Heart left ventricle (tissue), 16 donors: ENCODE results near the gene ZNF550. TPM values are rescaled to one million over a fixed set of nuclear protein-coding genes. Genes with fewer than 3 reads are reported as not detected.

Experiments
- ATAC-seq, 4 donors: fragments of 200-7000 bp; cut with Tn5 transposase; one replicate each; pipeline ENCODE4 v1.9.1; 2020 to 2022; ENCODE audit warnings: moderate library complexity in 4 of 4, mild to moderate bottlenecking in 3 of 4, moderate number of reproducible peaks in 1 of 4
- DNase-seq, 5 donors: peaks; one replicate each; pipeline ENCODE4 v3.0.0-alpha.2; 2020
- H3K27ac ChIP-seq, 12 donors: fragments of 200-600 bp; sonication (generic) in 4 of 12; one replicate each; pipeline versions ENCODE4 v1.5.0 to v1.8.0; 2016 to 2022; ENCODE audit warnings: mild to moderate bottlenecking in 2 of 12
- H3K27me3 ChIP-seq, 9 donors: fragments of 200-600 bp; sonication (generic) in 2 of 9; one replicate each; pipeline versions ENCODE4 v1.5.1 to v1.8.0; 2016 to 2022; ENCODE audit warnings: mild to moderate bottlenecking in 3 of 9
- H3K36me3 ChIP-seq, 9 donors: fragments of 200-600 bp; sonication (generic) in 2 of 9; one replicate each; pipeline versions ENCODE4 v1.5.0 to v1.8.0; 2018 to 2022; ENCODE audit warnings: mild to moderate bottlenecking in 2 of 9
- H3K4me1 ChIP-seq, 12 donors: fragments of 200-600 bp; sonication (generic) in 4 of 12; one replicate each; pipeline versions ENCODE4 v1.5.0 to v1.8.0; 2016 to 2022; ENCODE audit warnings: mild to moderate bottlenecking in 3 of 12
- H3K4me3 ChIP-seq, 12 donors: fragments of 200-600 bp; sonication (generic) in 4 of 12; one replicate each; pipeline versions ENCODE4 v1.5.0 to v1.8.0; 2017 to 2022; ENCODE audit warnings: mild to moderate bottlenecking in 9 of 12, moderate library complexity in 4 of 12
- H3K9me3 ChIP-seq, 12 donors: fragments of 200-600 bp; sonication (generic) in 4 of 12; one replicate each; pipeline versions ENCODE4 v1.5.0 to v1.8.0; 2016 to 2022; ENCODE audit warnings: mild to moderate bottlenecking in 1 of 12
- POLR2A ChIP-seq, 2 donors: fragments of 450-650 bp; IDR thresholded peaks; one replicate each; pipeline ENCODE4 v1.6.1; 2017; ENCODE audit warnings: antibody characterized with exemption in 2 of 2, mild to moderate bottlenecking in 2 of 2, moderate library complexity in 2 of 2
- WGBS, 4 donors: extraction: QIAGEN DNeasy Blood & Tissue Kit in 2 of 4; methylation state at CpG; one replicate each; pipeline versions ENCODE4 v1.1.5 to v1.1.7; 2013 to 2018; 5-methylcytosine and 5-hydroxymethylcytosine counted together
- intact Hi-C, 10 donors: fragments of 100-400 bp; cut with DNase I; formaldehyde crosslinking; loops; one replicate each; pipeline versions ENCODE4 v1.11.1 to v1.14.2; 2022
- polyA plus RNA-seq, 2 donors: library from polyadenylated mRNA; stranded (reverse); fragments of 200-250 nt; gene quantifications; one replicate each; pipeline ENCODE4 v1.2.3, GENCODE V29; 2013
- total RNA-seq, 9 donors: library from RNA; depleted of rRNA in 2 of 9; stranded (reverse); fragments of >200 nt in 2 of 9; fragmentation: NEBNext Ultra II Directional in 3 of 9; extraction: Animal tissue kit (Norgen Biotek cat#: 25700) in 3 of 9; gene quantifications; one replicate each; pipeline versions ENCODE4 v1.1.0 to v1.2.4, GENCODE V29; 2016 to 2023
- TF ChIP-seq, protein P1 (sequence below), 12 donors: fragments of 200-600 bp; sonication (generic) in 4 of 12; IDR thresholded peaks; one replicate each; pipeline versions ENCODE4 v1.5.0 to v1.8.0; 2018 to 2022; ENCODE audit warnings: antibody characterized with exemption in 12 of 12, mild to moderate bottlenecking in 5 of 12
- donor health status: ischemic (EF 13 %, LVEDD 7.1; RV severe dilation, severe dysfunction).
- donor health status: healthy with polysubstance abuse.
- donor health status: DM: no; HTN: yes; CAD: no.
- donor health status: DM: no; HTN: no; CAD: no.
- donor health status: ischemic (EF 25% LVEDD 6.9; RV normal size, moderate dysfunction).
- donor health status: ischemic (EF 25% LVEDD 5.7; RV mildly dilated, moderate dysfunction).
- donor health status: healthy.
- donor health status: DM: yes; HTN: yes; CAD: no.
- donor health status: ischemic (EF 35%, LVEDD 5.7; RV mildly dilated, moderate dysfunction).
- donor health status: nonischemic (EF 11% LVEDD 7.7; RV severe dilation, severe dysfunction).
- donor health status: DM: yes; HTN: yes; CAD: no.
- donor health status: PGD.
- donor health status: ischemic (EF 29% LVEDD 5.4; RV normal size, mild dysfunction).
- donor health status: nonischemic (EF 23%, LVEDD 6.1; RV moderate dilation, normal function).

Gene ZNF550
- total and polyA plus RNA-seq, 11 donors: 3.6 to 10.1 (median 6.9) TPM

DNA sequence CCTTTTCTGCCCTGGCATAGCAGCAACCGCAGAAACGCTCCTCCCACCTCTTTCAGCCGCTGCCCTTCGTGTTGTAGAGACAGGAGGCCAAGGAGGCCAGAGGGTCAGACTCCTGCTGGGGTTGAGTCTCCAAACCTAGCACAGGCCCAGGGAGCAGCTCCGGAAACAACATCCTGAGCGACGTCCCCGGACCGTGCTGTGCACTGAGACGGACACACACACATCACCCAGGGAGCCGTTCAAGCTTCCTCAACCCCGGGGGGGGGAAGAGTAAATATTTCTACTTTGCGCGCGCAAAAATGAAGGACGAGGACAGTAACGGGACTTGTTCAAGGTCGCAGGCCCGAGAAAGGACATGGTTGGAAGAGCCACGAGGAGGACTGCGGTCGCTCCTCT lies 657 bp downstream of the ZNF550 start:
- DNase-seq (peak in 3 of 5 donors; percentile 29 to 55 (median 42)), ATAC-seq (peak in 3 of 4 donors; percentile 47 to 60 (median 50))
- 0 to 1% (median 0%) methylated on average over 19 to 22 of the region's 22 CpGs for WGBS, 4 donors
- peak overlapping the region; percentile 63 to 98 (median 82) for H3K4me3 ChIP-seq
- intact Hi-C loops: loop anchor here in 2 of 10 donors (2.0 to 5.0 kb wide), 2 partner anchors 32 to 37 kb away; partner anchors contain the start of gene ZNF549 (in 1 of the 2)
- H3K27me3 ChIP-seq: no peaks in the 10 kb centered on the region
- H3K36me3 ChIP-seq: peaks cover 2 to 28% (median 23%) of the 10 kb centered on the region in 9 donors
- H3K4me1 ChIP-seq: peaks cover 5 to 42% (median 16%) of the 10 kb centered on the region in 12 donors
- peaks cover 0 to 37% (median 4%) of the 10 kb centered on the region in 12 donors for H3K9me3 ChIP-seq
- H3K27ac ChIP-seq: peak overlapping the region; percentile 16 to 90 (median 79)
- TF ChIP-seq, protein P1, sequence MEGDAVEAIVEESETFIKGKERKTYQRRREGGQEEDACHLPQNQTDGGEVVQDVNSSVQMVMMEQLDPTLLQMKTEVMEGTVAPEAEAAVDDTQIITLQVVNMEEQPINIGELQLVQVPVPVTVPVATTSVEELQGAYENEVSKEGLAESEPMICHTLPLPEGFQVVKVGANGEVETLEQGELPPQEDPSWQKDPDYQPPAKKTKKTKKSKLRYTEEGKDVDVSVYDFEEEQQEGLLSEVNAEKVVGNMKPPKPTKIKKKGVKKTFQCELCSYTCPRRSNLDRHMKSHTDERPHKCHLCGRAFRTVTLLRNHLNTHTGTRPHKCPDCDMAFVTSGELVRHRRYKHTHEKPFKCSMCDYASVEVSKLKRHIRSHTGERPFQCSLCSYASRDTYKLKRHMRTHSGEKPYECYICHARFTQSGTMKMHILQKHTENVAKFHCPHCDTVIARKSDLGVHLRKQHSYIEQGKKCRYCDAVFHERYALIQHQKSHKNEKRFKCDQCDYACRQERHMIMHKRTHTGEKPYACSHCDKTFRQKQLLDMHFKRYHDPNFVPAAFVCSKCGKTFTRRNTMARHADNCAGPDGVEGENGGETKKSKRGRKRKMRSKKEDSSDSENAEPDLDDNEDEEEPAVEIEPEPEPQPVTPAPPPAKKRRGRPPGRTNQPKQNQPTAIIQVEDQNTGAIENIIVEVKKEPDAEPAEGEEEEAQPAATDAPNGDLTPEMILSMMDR (IDR thresholded peaks at IDR 0.05): no peak
- TF ChIP-seq POLR2A (IDR thresholded peaks at IDR 0.05): no peak

DNA sequence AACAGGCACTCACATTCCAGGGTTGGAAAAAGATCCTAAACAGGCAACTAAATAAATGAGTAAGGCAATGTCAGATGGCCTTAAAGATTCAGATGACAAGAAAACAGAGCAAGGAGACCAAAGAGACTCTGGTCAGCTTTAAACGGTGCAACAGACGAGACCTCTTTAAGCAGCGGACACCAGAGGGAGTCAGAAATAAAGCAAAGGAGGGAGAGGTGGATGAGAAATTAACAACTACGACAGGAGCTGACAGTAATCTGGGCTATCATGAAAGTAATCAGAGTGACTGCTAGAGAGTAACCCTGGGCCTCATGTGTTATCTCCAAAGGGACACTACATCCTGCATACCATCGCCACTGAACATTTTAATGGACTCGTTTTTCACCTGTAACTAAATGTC lies 1.1 kb downstream of the ZNF550 start:
- Histone ChIP-seq H3K27me3 (no peaks in the 10 kb centered on the region), H3K27ac (peak overlapping the region in 11 of 12 donors; percentile 66 to 90 (median 79)), H3K4me3 (peak overlapping the region; percentile 63 to 98 (median 82)), H3K4me1 (peaks cover 5 to 42% (median 16%) of the 10 kb centered on the region in 12 donors), H3K9me3 (peaks cover 0 to 36% (median 2%) of the 10 kb centered on the region in 12 donors), H3K36me3 (peaks cover 2 to 33% (median 27%) of the 10 kb centered on the region in 9 donors)
- DNase-seq: no peak
- no peak for ATAC-seq
- TF ChIP-seq, protein P1 (IDR thresholded peaks at IDR 0.05): no peak
- no peak for TF ChIP-seq POLR2A (IDR thresholded peaks at IDR 0.05)
- intact Hi-C loops: loop anchor here in 2 of 10 donors (2.0 to 5.0 kb wide), 2 partner anchors 32 to 36 kb away; partner anchors contain the start of gene ZNF549 (in 1 of the 2)
- WGBS, 4 donors: 11 to 24% (median 16%) methylated on average over 6 of the region's 6 CpGs

DNA sequence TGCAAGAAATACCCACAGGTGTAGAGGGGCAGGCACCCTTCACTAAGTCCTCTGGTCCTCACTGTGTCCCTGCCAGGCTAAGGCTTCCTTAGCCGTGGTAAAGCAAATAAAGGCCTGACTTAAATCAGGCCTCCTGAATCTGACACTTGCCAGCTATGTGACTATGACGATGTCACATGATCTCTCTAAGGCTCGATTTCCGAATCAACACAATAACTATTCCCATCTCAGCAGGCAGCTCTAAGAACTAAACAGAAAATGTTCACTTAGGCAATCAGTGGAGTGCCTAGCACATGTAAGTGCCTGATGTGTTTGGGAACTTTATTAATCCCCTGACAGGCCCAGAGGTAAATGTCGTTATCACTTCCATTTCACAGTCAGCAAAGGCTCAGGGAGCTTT lies 2.0 kb downstream of the ZNF550 start:
- WGBS, 4 donors: 49 to 51% (median 49%) methylated on average over 5 of the region's 5 CpGs
- TF ChIP-seq, protein P1 (IDR thresholded peaks at IDR 0.05): no peak
- no peak for TF ChIP-seq POLR2A (IDR thresholded peaks at IDR 0.05)
- ATAC-seq: no peak
- peaks cover 5 to 42% (median 16%) of the 10 kb centered on the region in 12 donors for H3K4me1 ChIP-seq
- peak overlapping the region in 5 of 12 donors; percentile 74 to 98 (median 91) for H3K4me3 ChIP-seq
- H3K9me3 ChIP-seq: peaks cover 0 to 36% (median 2%) of the 10 kb centered on the region in 12 donors
- H3K36me3 ChIP-seq: peaks cover 2 to 42% (median 36%) of the 10 kb centered on the region in 9 donors
- intact Hi-C loops: loop anchor here in 2 of 10 donors (2.0 to 5.0 kb wide), 2 partner anchors 31 to 35 kb away; partner anchors contain the start of gene ZNF549 (in 1 of the 2)
- no peak for DNase-seq
- no peaks in the 10 kb centered on the region for H3K27me3 ChIP-seq
- peak overlapping the region in 1 of 12 donors; percentile 79 for H3K27ac ChIP-seq

DNA sequence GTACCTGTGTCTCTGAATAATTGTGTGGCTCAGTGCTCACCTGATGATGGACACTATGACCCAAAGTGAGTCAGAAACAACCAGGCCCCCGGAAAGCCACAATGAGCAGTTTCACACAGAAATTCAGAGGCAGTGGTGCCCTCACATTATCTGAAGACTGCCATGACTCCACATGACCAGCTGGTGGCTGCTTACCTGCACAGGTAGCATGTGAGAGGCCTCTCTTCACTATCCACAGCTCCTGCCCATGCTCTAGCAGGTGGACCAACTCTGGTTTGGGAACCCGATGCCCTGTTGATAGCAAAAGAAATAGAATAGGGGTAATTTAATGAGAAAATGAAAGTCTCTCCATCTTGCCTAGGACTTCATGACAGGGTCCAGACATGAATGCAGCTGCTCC lies 7.2 kb downstream of the ZNF550 start:
- intact Hi-C loops: no loop called here
- Histone ChIP-seq H3K9me3 (peaks cover 0 to 78% (median 36%) of the 10 kb centered on the region in 12 donors), H3K36me3 (peaks cover 2 to 94% (median 86%) of the 10 kb centered on the region in 9 donors), H3K27ac (no peak overlapping the region), H3K4me1 (peaks cover 0 to 12% (median 0%) of the 10 kb centered on the region in 12 donors), H3K4me3 (no peak overlapping the region), H3K27me3 (no peaks in the 10 kb centered on the region)
- ATAC-seq: no peak
- DNase-seq: no peak
- 92 to 100% (median 96%) methylated on average over 1 to 2 of the region's 2 CpGs for WGBS, 4 donors
- TF ChIP-seq, protein P1 (IDR thresholded peaks at IDR 0.05): no peak
- no peak for TF ChIP-seq POLR2A (IDR thresholded peaks at IDR 0.05)
